HG02588 (cell line): ENCODE results near the gene ARHGEF26.
A peak's percentile ranks its signal among the peaks of the same experiment; 100 is the strongest.

ENCODE experiments used
- ATAC-seq: cut with Tn5 transposase; IDR thresholded peaks from one replicate; pipeline ENCODE4 v1.9.1; 2021; ENCODE audit warnings: mild to moderate bottlenecking, moderate library complexity; ENCODE audit not compliant: unreplicated experiment

ARHGEF26 gene

DNA sequence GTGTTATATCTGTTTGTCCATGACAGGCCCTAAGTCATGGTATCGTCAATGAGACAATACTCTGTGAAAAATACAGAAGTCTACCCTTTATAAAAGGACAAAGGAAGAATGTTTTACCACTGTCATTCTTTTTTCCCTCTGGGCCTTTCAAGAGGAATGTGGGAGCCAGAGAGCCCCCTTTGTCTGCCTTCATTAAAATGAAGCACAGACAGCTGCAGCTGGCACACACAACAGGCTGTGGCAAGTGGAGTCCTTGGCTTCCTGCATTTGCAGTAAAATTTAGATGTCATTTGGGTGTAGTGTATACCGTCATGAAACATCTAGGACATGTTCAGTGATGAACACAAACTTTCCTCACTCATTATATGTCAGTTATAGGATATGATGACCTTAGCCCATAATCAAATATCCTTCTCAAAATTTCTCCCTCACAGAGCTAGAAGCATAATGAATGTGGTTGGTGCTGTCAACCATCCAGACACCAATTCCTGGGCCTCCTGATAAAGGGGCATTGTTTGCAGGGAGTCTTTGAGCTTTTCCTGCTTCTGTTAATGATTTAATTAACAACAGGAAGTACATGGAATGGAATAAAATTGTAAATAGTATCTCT is 126.7 kb downstream of the ARHGEF26 start:
- ATAC-seq, result no peak

- no peak for ATAC-seq
These were observed 129.1 kb downstream of the ARHGEF26 start for GRCh38 chr3:154250291-154250690.

- no peak for ATAC-seq
These were observed 130.4 kb downstream of the ARHGEF26 start for GRCh38 chr3:154251610-154252009.

GRCh38 chr3:154252759-154253638 is 131.8 kb downstream of the ARHGEF26 start:
- peak; percentile 95 for ATAC-seq

- no peak for ATAC-seq
These were observed 133.3 kb downstream of the ARHGEF26 start for GRCh38 chr3:154254527-154254926.

GRCh38 chr3:154273381-154273780 is 152.2 kb downstream of the ARHGEF26 start:
- ATAC-seq, result no peak

- ATAC-seq, result no peak
These were observed 153.2 kb downstream of the ARHGEF26 start for GRCh38 chr3:154274348-154274747.

GRCh38 chr3:154275292-154275691 is 154.1 kb downstream of the ARHGEF26 start:
- ATAC-seq, result no peak

DNA sequence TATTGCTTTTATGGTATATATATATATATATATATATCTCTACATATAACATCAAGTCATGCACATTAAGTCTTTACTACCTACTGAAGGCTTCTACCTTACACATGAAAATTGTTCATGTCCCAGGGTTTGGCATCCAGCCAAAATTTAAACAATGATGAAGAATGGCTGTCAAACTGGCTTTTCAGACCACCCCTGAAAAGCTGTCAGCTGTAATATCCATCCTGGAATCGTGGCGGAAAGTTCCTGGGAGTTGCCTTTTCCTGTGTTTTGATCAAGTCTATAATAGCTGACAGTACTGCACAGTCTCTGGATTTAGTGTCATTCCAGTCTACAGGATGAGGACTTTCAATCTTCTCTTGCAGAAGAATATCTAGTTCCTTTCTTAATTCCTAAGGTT is 154.8 kb downstream of the ARHGEF26 start:
- ATAC-seq, result no peak

DNA sequence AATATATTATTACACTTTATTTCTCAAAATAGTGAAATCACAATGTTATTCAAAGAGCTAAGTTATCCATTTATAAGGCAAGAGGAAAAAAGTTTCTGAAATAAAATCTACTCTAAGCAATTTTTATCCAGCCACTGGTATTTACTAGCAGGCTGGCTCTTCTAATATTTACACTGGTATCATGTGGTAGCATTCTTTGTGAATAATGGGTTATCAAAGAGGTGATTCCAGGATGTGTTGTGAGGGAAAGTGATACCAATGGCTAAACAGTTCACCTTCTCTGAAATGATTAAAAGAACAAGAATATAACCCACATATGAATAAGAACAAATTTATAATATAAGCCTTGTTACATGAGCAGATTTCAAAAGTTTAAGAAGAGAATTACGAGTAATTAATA is 159.0 kb downstream of the ARHGEF26 start:
- no peak for ATAC-seq

DNA sequence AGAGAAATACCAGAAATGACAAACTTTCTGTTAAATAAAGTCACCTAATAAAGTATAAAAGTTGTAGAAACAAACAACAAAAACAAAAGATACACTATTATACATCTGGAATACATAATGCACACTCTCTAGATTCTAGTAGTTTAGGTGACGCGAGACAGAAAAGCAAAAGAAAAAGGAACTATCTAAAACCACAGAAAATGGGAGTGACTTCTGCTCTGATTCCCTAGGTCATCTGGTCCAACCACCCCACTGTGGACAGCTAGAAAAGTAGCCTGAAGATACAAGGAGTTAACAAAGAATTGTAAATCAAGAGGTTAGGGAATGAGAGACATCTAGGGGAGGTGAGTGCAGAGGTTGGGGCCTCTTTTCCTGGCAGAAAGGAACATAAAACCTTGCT is 164.0 kb downstream of the ARHGEF26 start:
- ATAC-seq, result no peak

- no peak for ATAC-seq
These were observed 169.0 kb downstream of the ARHGEF26 start for GRCh38 chr3:154290187-154290586.

DNA sequence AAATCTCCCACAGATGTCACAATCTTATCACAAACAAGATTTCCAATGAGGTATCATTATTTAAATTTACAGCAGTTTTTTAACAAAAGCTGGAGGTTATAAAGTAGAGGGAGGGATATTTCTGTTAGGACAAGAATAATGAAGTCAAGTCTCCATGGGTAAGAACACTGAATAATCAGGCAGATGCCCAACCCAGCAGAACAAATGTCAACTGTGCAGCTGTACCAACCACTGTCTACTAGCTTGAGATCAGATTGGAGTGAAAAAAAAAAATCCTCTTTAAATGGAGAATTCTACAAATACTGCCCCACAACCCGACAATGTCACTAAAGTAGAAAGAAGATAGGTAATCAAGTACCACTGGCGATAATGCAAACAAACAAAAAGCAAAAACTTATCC is 172.8 kb downstream of the ARHGEF26 start:
- ATAC-seq, result no peak

- ATAC-seq, result no peak
These were observed 180.4 kb downstream of the ARHGEF26 start for GRCh38 chr3:154301561-154301960.

DNA sequence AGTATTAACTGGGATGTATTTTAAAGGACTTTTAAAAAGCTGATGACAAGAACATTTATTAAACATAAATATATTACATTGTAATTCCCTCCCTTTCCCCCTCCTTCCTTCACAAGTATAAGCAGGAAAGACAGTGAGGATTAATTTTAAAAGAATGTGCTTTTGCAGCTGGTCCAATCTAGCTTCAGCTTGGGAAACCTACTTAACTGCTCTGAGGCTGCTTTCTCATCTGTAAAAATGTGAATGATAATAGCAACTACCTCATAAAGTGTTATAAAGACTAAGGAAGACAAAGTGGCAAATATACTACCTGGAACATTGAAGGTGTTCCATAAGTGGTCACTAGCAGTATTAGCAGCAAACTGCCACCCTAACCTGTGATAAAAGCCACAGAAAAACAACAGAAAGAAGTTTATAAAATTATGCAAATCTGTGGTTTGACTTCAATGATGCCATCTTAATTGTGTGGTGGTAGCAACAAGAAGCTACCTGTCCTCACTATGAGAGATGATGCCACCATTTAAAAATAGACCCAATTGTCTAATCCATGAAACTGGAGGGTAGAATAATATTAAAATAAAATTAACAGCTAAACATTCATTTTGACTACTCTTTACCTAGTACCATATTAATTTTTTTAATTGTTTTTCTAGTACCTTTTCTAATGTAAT is 183.1 kb downstream of the ARHGEF26 start:
- no peak for ATAC-seq

- ATAC-seq, result no peak
These were observed 183.7 kb downstream of the ARHGEF26 start for GRCh38 chr3:154304936-154305335.

DNA sequence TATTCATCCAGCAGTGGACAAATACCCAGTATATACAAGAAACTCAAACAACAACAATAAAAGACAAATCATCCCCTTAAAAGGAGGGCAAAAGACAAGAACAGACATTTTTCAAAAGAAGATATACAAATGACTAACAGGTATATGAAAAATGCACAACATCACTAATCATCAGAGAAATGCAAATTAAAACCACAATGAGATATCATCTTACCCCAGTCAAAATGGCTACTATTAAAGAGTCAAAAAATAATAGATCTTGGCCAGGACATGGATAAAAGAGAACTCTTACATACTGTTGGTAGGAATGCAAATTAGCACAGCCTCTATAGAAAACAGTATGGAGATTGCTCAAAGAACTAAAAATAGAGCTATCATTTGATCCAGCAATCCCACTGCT is 186.2 kb downstream of the ARHGEF26 start:
- ATAC-seq, result no peak
